ENCODE results near the gene NAV2. TPM values are rescaled to one million over a fixed set of nuclear protein-coding genes. Genes with fewer than 3 reads are reported as not detected.

The NAV2 gene
- total and polyA plus RNA-seq, 10 donors = 0.46 to 11.6 (median 4.1) TPM

DNA sequence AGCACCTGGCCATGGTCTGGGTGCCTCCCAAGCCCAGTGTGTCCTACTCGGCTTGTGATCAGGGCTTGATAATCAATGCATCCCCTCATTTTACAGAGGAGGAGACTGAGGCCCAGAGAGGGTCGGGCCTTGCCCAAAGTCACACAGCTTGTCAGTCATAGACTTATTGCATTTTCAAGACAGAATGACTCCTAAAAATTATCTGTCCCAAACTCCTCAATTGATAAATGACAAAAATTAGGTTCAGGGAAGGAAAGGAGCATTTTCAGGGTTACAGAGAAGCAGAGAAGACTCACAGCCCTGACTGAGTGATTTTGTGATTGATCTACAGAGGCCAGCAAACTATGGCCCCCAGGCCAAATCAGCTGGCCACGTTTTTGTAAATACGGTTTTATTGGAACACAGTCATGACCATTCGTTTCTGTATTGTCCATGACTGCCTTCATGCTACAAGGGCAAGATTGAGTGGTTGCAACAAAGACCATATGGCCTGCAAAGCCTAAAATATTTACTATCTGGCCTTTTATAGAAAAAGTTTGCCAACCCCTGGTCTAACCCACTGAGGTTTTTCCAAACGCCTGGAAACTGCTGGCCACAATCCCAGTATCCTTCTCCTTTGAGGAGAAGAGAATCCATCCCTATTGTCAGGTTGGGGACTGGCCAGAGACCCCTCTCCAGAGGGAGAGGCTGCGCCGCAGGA, 35.1 kb upstream of the NAV2 start:
- Histone ChIP-seq H3K4me3 (no peak overlapping the region), H3K4me1 (peaks cover 0 to 14% (median 0%) of the 10 kb centered on the region in 6 donors), H3K36me3 (no peaks in the 10 kb centered on the region), H3K9me3 (no peaks in the 10 kb centered on the region), H3K27me3 (replicated peaks in 1 of 7) (peaks cover 0 to 4% (median 0%) of the 10 kb centered on the region in 7 donors), H3K27ac (peak overlapping the region in 1 of 8 donors; percentile 28)
- 69 to 91% (median 84%) methylated on average over 8 of the region's 8 CpGs for WGBS, 5 donors
- no peak for DNase-seq
- intact Hi-C loops (cut with DNase I; ENCODE audit: low total_unique reads) = no loop called here
- TF ChIP-seq POLR2A (IDR thresholded peaks at IDR 0.05) = no peak
- TF ChIP-seq, protein P1, sequence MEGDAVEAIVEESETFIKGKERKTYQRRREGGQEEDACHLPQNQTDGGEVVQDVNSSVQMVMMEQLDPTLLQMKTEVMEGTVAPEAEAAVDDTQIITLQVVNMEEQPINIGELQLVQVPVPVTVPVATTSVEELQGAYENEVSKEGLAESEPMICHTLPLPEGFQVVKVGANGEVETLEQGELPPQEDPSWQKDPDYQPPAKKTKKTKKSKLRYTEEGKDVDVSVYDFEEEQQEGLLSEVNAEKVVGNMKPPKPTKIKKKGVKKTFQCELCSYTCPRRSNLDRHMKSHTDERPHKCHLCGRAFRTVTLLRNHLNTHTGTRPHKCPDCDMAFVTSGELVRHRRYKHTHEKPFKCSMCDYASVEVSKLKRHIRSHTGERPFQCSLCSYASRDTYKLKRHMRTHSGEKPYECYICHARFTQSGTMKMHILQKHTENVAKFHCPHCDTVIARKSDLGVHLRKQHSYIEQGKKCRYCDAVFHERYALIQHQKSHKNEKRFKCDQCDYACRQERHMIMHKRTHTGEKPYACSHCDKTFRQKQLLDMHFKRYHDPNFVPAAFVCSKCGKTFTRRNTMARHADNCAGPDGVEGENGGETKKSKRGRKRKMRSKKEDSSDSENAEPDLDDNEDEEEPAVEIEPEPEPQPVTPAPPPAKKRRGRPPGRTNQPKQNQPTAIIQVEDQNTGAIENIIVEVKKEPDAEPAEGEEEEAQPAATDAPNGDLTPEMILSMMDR (IDR thresholded peaks at IDR 0.05 in 8 of 11, conservative IDR thresholded peaks at IDR 0.05 in 3 of 11) = no peak
- no peak for TF ChIP-seq POLR2AphosphoS5 (IDR thresholded peaks at IDR 0.05)

DNA sequence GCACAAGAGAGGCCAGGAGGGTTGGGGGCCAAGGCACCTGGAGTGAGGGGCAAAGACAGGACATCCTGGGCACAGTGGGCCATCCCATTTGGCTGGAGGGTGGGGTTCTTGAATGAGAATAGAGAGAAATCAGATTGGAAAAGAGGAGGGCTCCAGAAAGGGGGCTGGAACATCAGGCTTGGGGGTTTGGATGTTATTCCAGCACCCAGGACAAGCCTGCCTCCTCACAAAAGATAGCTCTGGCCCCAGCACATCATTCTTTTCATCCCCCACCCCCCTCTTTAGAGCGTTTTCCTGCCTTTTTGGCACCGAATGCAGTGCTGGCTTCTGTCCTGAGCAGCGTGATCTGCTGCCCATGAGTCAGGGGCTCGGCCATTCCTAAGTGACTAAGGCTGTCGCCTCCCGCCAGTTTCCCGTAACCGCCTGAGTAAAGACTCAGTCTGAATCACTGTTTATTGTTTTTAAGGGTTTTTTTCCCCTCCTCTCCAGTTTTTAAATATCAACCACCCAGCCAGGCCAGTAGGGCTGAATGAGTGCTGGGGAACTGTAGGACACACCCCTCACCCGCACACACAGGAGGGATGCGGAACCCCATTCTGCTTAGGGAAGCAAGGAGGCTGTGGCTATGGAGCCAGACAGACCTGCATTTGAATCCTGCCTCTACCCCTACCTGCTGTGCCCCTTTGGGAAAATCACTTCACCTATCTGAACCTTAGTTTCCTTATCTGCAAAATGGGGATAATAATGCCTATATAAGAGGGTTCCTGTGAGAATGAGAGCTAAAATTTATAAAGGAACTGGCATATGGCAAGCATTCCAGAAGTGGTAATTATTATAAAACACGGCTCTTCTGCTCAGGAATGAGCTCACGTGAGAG, 32.4 kb upstream of the NAV2 start:
- intact Hi-C loops (cut with DNase I; ENCODE audit: low total_unique reads) = no loop called here
- peaks cover 0 to 4% (median 0%) of the 10 kb centered on the region in 7 donors for H3K27me3 ChIP-seq (replicated peaks in 1 of 7)
- no peak for DNase-seq
- TF ChIP-seq POLR2A (IDR thresholded peaks at IDR 0.05) (no peak), POLR2AphosphoS5 (IDR thresholded peaks at IDR 0.05) (peak in 1 of 3 donors; percentile 56)
- TF ChIP-seq, protein P1 (IDR thresholded peaks at IDR 0.05 in 8 of 11, conservative IDR thresholded peaks at IDR 0.05 in 3 of 11) = no peak
- H3K36me3 ChIP-seq = no peaks in the 10 kb centered on the region
- peak overlapping the region in 4 of 8 donors; percentile 2 to 28 (median 16) for H3K27ac ChIP-seq
- WGBS, 5 donors = 64 to 69% (median 66%) methylated on average over 12 of the region's 12 CpGs
- no peak overlapping the region for H3K4me3 ChIP-seq
- H3K9me3 ChIP-seq = no peaks in the 10 kb centered on the region
- peaks cover 0 to 14% (median 0%) of the 10 kb centered on the region in 6 donors for H3K4me1 ChIP-seq

DNA sequence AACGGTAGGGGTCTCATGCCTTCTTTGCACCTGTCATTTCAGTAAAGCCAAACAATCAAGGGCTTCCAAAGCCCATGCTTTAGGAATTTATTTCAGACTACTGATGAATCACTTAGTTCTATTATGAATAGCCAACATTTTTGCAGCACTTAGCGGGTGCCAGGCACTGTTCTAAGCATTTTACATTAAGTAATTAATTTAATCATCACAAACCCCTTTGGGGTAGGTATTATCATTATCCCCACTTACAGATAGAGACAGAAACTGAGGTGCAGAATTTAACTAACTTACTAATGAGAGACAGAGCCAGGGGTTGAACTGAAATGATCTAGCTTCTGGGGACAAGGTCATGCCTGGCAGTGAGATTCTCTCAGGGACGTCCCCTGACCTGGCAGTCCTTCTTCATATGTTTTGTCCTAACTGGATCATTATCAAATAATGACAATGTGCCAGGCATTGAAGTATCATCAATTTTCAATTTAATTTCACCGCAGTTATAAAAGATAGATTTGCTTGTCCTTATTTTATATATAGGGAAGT, 31.7 kb upstream of the NAV2 start:
- H3K27ac ChIP-seq = peak overlapping the region in 1 of 8 donors; percentile 28

More for the DNA sequence above, 31.7 kb upstream of the NAV2 start:
- H3K9me3 ChIP-seq = no peaks in the 10 kb centered on the region
- no peak for DNase-seq
- H3K4me3 ChIP-seq = no peak overlapping the region
- H3K27me3 ChIP-seq (replicated peaks in 1 of 7) = peaks cover 0 to 4% (median 0%) of the 10 kb centered on the region in 7 donors
- intact Hi-C loops (cut with DNase I; ENCODE audit: low total_unique reads) = no loop called here
- 72 to 86% (median 77%) methylated on average over 4 of the region's 4 CpGs for WGBS, 5 donors
- TF ChIP-seq POLR2AphosphoS5 (IDR thresholded peaks at IDR 0.05) (no peak), POLR2A (IDR thresholded peaks at IDR 0.05) (no peak)
- TF ChIP-seq, protein P1 (IDR thresholded peaks at IDR 0.05 in 8 of 11, conservative IDR thresholded peaks at IDR 0.05 in 3 of 11) = no peak
- H3K4me1 ChIP-seq = peaks cover 0 to 14% (median 0%) of the 10 kb centered on the region in 6 donors
- no peaks in the 10 kb centered on the region for H3K36me3 ChIP-seq
